ENCODE results near the gene USP17L24. TPM values are rescaled to one million over a fixed set of nuclear protein-coding genes. Genes with fewer than 3 reads are reported as not detected.

The USP17L24 gene
- total and polyA plus RNA-seq, 9 of the 15 experiments (the other 6 are each of a cell fraction or from before 2014, with no cell fraction given) = not detected

Other genes starting within 250 kb of the USP17L24 start
Only the 7 nearest of the 20 such genes appear.
- gene USP17L25, start 4.7 kb downstream of the USP17L24 start, total RNA-seq (2014; rRNA removed) = not detected in 2 replicates
- gene USP17L25, start 4.7 kb downstream of the USP17L24 start, total RNA-seq (2014; rRNA removed; fragmentation: Illumina TruSeq; extraction: Trizol) = not detected in 2 replicates
- gene USP17L25, start 4.7 kb downstream of the USP17L24 start, total RNA-seq (2015; rRNA removed; fragmentation: Illumina TruSeq; extraction: Trizol) = not detected in 2 replicates
- not detected in 2 replicates for gene USP17L25, start 4.7 kb downstream of the USP17L24 start, total RNA-seq (2021)
- gene USP17L25, start 4.7 kb downstream of the USP17L24 start, polyA plus RNA-seq (2011; rRNA removed) = not detected in 2 replicates
- not detected in 2 replicates for gene USP17L25, start 4.7 kb downstream of the USP17L24 start, polyA plus RNA-seq (2014; fragmentation: Illumina TruSeq; extraction: Trizol)
- not detected for gene USP17L25, start 4.7 kb downstream of the USP17L24 start, polyA plus RNA-seq (2014; fragmentation: Nextera tagmentation; extraction: Ambion mirVana)
- not detected in 2 replicates for gene USP17L25, start 4.7 kb downstream of the USP17L24 start, polyA plus RNA-seq (2014; rRNA removed)
- gene USP17L26, start 9.5 kb downstream of the USP17L24 start, total RNA-seq (2014; rRNA removed) = not detected in 2 replicates
- not detected in 2 replicates for gene USP17L26, start 9.5 kb downstream of the USP17L24 start, total RNA-seq (2014; rRNA removed; fragmentation: Illumina TruSeq; extraction: Trizol)
- not detected in 2 replicates for gene USP17L26, start 9.5 kb downstream of the USP17L24 start, total RNA-seq (2015; rRNA removed; fragmentation: Illumina TruSeq; extraction: Trizol)
- gene USP17L26, start 9.5 kb downstream of the USP17L24 start, total RNA-seq (2021) = not detected in 2 replicates
- gene USP17L26, start 9.5 kb downstream of the USP17L24 start, polyA plus RNA-seq (2011; rRNA removed) = not detected in 2 replicates
- not detected in 2 replicates for gene USP17L26, start 9.5 kb downstream of the USP17L24 start, polyA plus RNA-seq (2014; fragmentation: Illumina TruSeq; extraction: Trizol)
- gene USP17L26, start 9.5 kb downstream of the USP17L24 start, polyA plus RNA-seq (2014; fragmentation: Nextera tagmentation; extraction: Ambion mirVana) = not detected
- gene USP17L26, start 9.5 kb downstream of the USP17L24 start, polyA plus RNA-seq (2014; rRNA removed) = not detected in 2 replicates
- not detected in 2 replicates for gene USP17L5, start 14.2 kb downstream of the USP17L24 start, total RNA-seq (2014; rRNA removed)
- gene USP17L5, start 14.2 kb downstream of the USP17L24 start, total RNA-seq (2014; rRNA removed; fragmentation: Illumina TruSeq; extraction: Trizol) = not detected in 2 replicates
- gene USP17L5, start 14.2 kb downstream of the USP17L24 start, total RNA-seq (2015; rRNA removed; fragmentation: Illumina TruSeq; extraction: Trizol) = not detected in 2 replicates
- gene USP17L5, start 14.2 kb downstream of the USP17L24 start, total RNA-seq (2021) = not detected in 2 replicates
- gene USP17L5, start 14.2 kb downstream of the USP17L24 start, polyA plus RNA-seq (2011; rRNA removed) = not detected in 2 replicates
- not detected in 2 replicates for gene USP17L5, start 14.2 kb downstream of the USP17L24 start, polyA plus RNA-seq (2014; fragmentation: Illumina TruSeq; extraction: Trizol)
- gene USP17L5, start 14.2 kb downstream of the USP17L24 start, polyA plus RNA-seq (2014; fragmentation: Nextera tagmentation; extraction: Ambion mirVana) = not detected
- not detected in 2 replicates for gene USP17L5, start 14.2 kb downstream of the USP17L24 start, polyA plus RNA-seq (2014; rRNA removed)
- gene USP17L27, start 19.0 kb downstream of the USP17L24 start, total RNA-seq (2014; rRNA removed) = not detected in 2 replicates
- not detected in 2 replicates for gene USP17L27, start 19.0 kb downstream of the USP17L24 start, total RNA-seq (2014; rRNA removed; fragmentation: Illumina TruSeq; extraction: Trizol)
- gene USP17L27, start 19.0 kb downstream of the USP17L24 start, total RNA-seq (2015; rRNA removed; fragmentation: Illumina TruSeq; extraction: Trizol) = not detected in 2 replicates
- gene USP17L27, start 19.0 kb downstream of the USP17L24 start, total RNA-seq (2021) = not detected in 2 replicates
- not detected in 2 replicates for gene USP17L27, start 19.0 kb downstream of the USP17L24 start, polyA plus RNA-seq (2011; rRNA removed)
- not detected in 2 replicates for gene USP17L27, start 19.0 kb downstream of the USP17L24 start, polyA plus RNA-seq (2014; fragmentation: Illumina TruSeq; extraction: Trizol)
- gene USP17L27, start 19.0 kb downstream of the USP17L24 start, polyA plus RNA-seq (2014; fragmentation: Nextera tagmentation; extraction: Ambion mirVana) = not detected
- not detected in 2 replicates for gene USP17L27, start 19.0 kb downstream of the USP17L24 start, polyA plus RNA-seq (2014; rRNA removed)
- not detected in 2 replicates for gene USP17L28, start 23.7 kb downstream of the USP17L24 start, total RNA-seq (2014; rRNA removed)
- gene USP17L28, start 23.7 kb downstream of the USP17L24 start, total RNA-seq (2014; rRNA removed; fragmentation: Illumina TruSeq; extraction: Trizol) = not detected in 2 replicates
- not detected in 2 replicates for gene USP17L28, start 23.7 kb downstream of the USP17L24 start, total RNA-seq (2015; rRNA removed; fragmentation: Illumina TruSeq; extraction: Trizol)
- gene USP17L28, start 23.7 kb downstream of the USP17L24 start, total RNA-seq (2021) = not detected in 2 replicates
- gene USP17L28, start 23.7 kb downstream of the USP17L24 start, polyA plus RNA-seq (2011; rRNA removed) = not detected in 2 replicates
- not detected in 2 replicates for gene USP17L28, start 23.7 kb downstream of the USP17L24 start, polyA plus RNA-seq (2014; fragmentation: Illumina TruSeq; extraction: Trizol)
- gene USP17L28, start 23.7 kb downstream of the USP17L24 start, polyA plus RNA-seq (2014; fragmentation: Nextera tagmentation; extraction: Ambion mirVana) = not detected
- not detected in 2 replicates for gene USP17L28, start 23.7 kb downstream of the USP17L24 start, polyA plus RNA-seq (2014; rRNA removed)
- gene USP17L29, start 28.5 kb downstream of the USP17L24 start, total RNA-seq (2014; rRNA removed) = not detected in 2 replicates
- gene USP17L29, start 28.5 kb downstream of the USP17L24 start, total RNA-seq (2014; rRNA removed; fragmentation: Illumina TruSeq; extraction: Trizol) = not detected in 2 replicates
- not detected in 2 replicates for gene USP17L29, start 28.5 kb downstream of the USP17L24 start, total RNA-seq (2015; rRNA removed; fragmentation: Illumina TruSeq; extraction: Trizol)
- not detected in 2 replicates for gene USP17L29, start 28.5 kb downstream of the USP17L24 start, total RNA-seq (2021)
- not detected in 2 replicates for gene USP17L29, start 28.5 kb downstream of the USP17L24 start, polyA plus RNA-seq (2011; rRNA removed)
- not detected in 2 replicates for gene USP17L29, start 28.5 kb downstream of the USP17L24 start, polyA plus RNA-seq (2014; fragmentation: Illumina TruSeq; extraction: Trizol)
- not detected for gene USP17L29, start 28.5 kb downstream of the USP17L24 start, polyA plus RNA-seq (2014; fragmentation: Nextera tagmentation; extraction: Ambion mirVana)
- gene USP17L29, start 28.5 kb downstream of the USP17L24 start, polyA plus RNA-seq (2014; rRNA removed) = not detected in 2 replicates
- gene USP17L30, start 38.0 kb downstream of the USP17L24 start, total RNA-seq (2014; rRNA removed) = not detected in 2 replicates
- not detected in 2 replicates for gene USP17L30, start 38.0 kb downstream of the USP17L24 start, total RNA-seq (2014; rRNA removed; fragmentation: Illumina TruSeq; extraction: Trizol)
- gene USP17L30, start 38.0 kb downstream of the USP17L24 start, total RNA-seq (2015; rRNA removed; fragmentation: Illumina TruSeq; extraction: Trizol) = not detected in 2 replicates
- gene USP17L30, start 38.0 kb downstream of the USP17L24 start, total RNA-seq (2021) = not detected in 2 replicates
- gene USP17L30, start 38.0 kb downstream of the USP17L24 start, polyA plus RNA-seq (2011; rRNA removed) = not detected in 2 replicates
- gene USP17L30, start 38.0 kb downstream of the USP17L24 start, polyA plus RNA-seq (2014; fragmentation: Illumina TruSeq; extraction: Trizol) = not detected in 2 replicates
- gene USP17L30, start 38.0 kb downstream of the USP17L24 start, polyA plus RNA-seq (2014; fragmentation: Nextera tagmentation; extraction: Ambion mirVana) = not detected
- not detected in 2 replicates for gene USP17L30, start 38.0 kb downstream of the USP17L24 start, polyA plus RNA-seq (2014; rRNA removed)